K562 (cell line): ENCODE results near the gene BBX. TPM values are rescaled to one million over a fixed set of nuclear protein-coding genes. Genes with fewer than 3 reads are reported as not detected.
A peak's percentile ranks its signal among the peaks of the same experiment; 100 is the strongest.

ENCODE experiments used
- ATAC-seq: fragments of 200-7000 bp; cut with Tn5 transposase; 3 replicates; pipeline ENCODE4 v1.9.1; 2020; ENCODE audit warnings: moderate library complexity
- BruUV-seq: library from RNA; stranded (reverse); fragments of 400-500 nt; replicated peaks from 2 replicates; lab custom pipeline; 2021; lab: Mats Ljungman, UMichigan
- CTCF ChIA-PET: fragments of 300-600 bp; formaldehyde crosslinking; extraction: SDS; loops from one replicate; lab custom pipeline; 2021; ENCODE audit warnings: low intra/inter-chr PET ratio; lab: Yijun Ruan, JAX
- POLR2A ChIA-PET: fragments of 300-600, 350-650 bp; sonication (Branson Sonifier 250); formaldehyde crosslinking; extraction: SDS; loops from one replicate; lab custom pipeline; 2021; ENCODE audit warnings: antibody characterized with exemption, inconsistent platforms; lab: Yijun Ruan, JAX
- DNase-seq, 4 experiments: peaks; one replicate each; pipeline versions ENCODE4 v3.0.0 to v3.0.0-alpha.2; 2011 to 2018; ENCODE audit warnings: low spot score in 3 of 4, mixed read lengths in 3 of 4; ENCODE audit errors: extremely low read depth in 1 of 4
- FAIRE-seq: peaks from 2 replicates; lab custom pipeline; 2011; peaks lifted over from hg19 to GRCh38; lab: Jason Lieb, UNC
- H2AFZ ChIP-seq: 2 replicates; pipeline ENCODE4 v1.6.0; 2011; ENCODE audit warnings: low read depth, low read length, control low read depth, inconsistent platforms
- H3K27ac ChIP-seq: fragments of 200-600 bp; 3 replicates; pipeline ENCODE4 v1.8.0; 2011; ENCODE audit warnings: low read depth, mild to moderate bottlenecking, control low read depth, inconsistent platforms, low read length, moderate library complexity, mixed read lengths; ENCODE audit errors: extremely low read depth
- H3K27me3 ChIP-seq, 2 experiments: fragments of 300-600 bp in 1 of 2; 2 replicates in 1 of 2; 3 replicates in 1 of 2; pipeline versions ENCODE4 v1.6.0 to v1.8.0; 2011; ENCODE audit warnings: inconsistent platforms in 2 of 2, low read length in 2 of 2, mild to moderate bottlenecking in 1 of 2, mixed read lengths in 1 of 2, moderate library complexity in 1 of 2; ENCODE audit not compliant: control insufficient read depth in 2 of 2, insufficient read depth in 2 of 2
- H3K36me3 ChIP-seq: fragments of 300-600 bp; 3 replicates; pipeline ENCODE4 v1.8.0; 2011; ENCODE audit warnings: mild to moderate bottlenecking, low read length, inconsistent platforms; ENCODE audit not compliant: control insufficient read depth, insufficient read depth
- H3K4me1 ChIP-seq, 2 experiments: fragments of 200-600 bp in 1 of 2; replicated peaks in 1 of 2; 2 replicates in 1 of 2; 3 replicates in 1 of 2; pipeline versions ENCODE4 v1.5.1 to v1.8.0; 2011; ENCODE audit warnings: inconsistent platforms in 2 of 2, low read length in 2 of 2, mild to moderate bottlenecking in 1 of 2, mixed read lengths in 1 of 2, moderate library complexity in 1 of 2; ENCODE audit not compliant: control insufficient read depth in 2 of 2, insufficient read depth in 2 of 2
- H3K4me2 ChIP-seq: 2 replicates; pipeline ENCODE4 v1.6.1; 2011; ENCODE audit warnings: low read length, control low read depth, inconsistent platforms, mixed read lengths; ENCODE audit not compliant: insufficient read depth
- H3K4me3 ChIP-seq: fragments of 200-600 bp; sonication (generic), shearing (Covaris generic); 2 replicates; pipeline ENCODE4 v1.5.1; 2016; ENCODE audit warnings: control low read depth, inconsistent platforms
- H3K79me2 ChIP-seq: fragments of 200-600 bp; 3 replicates; pipeline ENCODE4 v1.8.0; 2011; ENCODE audit warnings: low read length, inconsistent platforms; ENCODE audit not compliant: control insufficient read depth, insufficient read depth
- H3K9ac ChIP-seq, 2 experiments: 2 replicates each; pipeline versions ENCODE4 v1.6.0 to v1.6.1; 2011; ENCODE audit warnings: low read depth in 2 of 2, low read length in 2 of 2, control low read depth in 1 of 2, inconsistent platforms in 1 of 2, mild to moderate bottlenecking in 1 of 2, mixed read lengths in 1 of 2; ENCODE audit not compliant: insufficient read depth in 1 of 2
- H3K9me1 ChIP-seq: one replicate; pipeline ENCODE4 v1.6.0; 2011; ENCODE audit warnings: inconsistent platforms, mild to moderate bottlenecking, low read length, moderate library complexity; ENCODE audit not compliant: control insufficient read depth, insufficient read depth
- H3K9me3 ChIP-seq: replicated peaks from 2 replicates; pipeline ENCODE4 v1.5.1; 2011; ENCODE audit warnings: low read depth, low read length, inconsistent platforms; ENCODE audit not compliant: control insufficient read depth, insufficient read depth
- H4K20me1 ChIP-seq: replicated peaks from 2 replicates; pipeline ENCODE4 v1.6.1; 2011; ENCODE audit warnings: low read length, inconsistent platforms, mixed read lengths; ENCODE audit not compliant: control insufficient read depth, insufficient read depth
- ARID4B ChIP-seq: sonication (generic); formaldehyde crosslinking; IDR thresholded peaks from 2 replicates; pipeline ENCODE4 v1.8.0; 2022; ENCODE audit warnings: mild to moderate bottlenecking, missing genetic modification reagents
- BRF1 ChIP-seq: IDR thresholded peaks from 3 replicates; pipeline ENCODE4 v1.6.1; 2011; ENCODE audit warnings: borderline replicate concordance, mild to moderate bottlenecking; ENCODE audit not compliant: insufficient read length; ENCODE audit errors: extremely low read depth
- PHF21A ChIP-seq: fragments of 450-650 bp; IDR thresholded peaks from 2 replicates; pipeline ENCODE4 v1.6.1; 2017; ENCODE audit warnings: low read depth, borderline replicate concordance
- TBP ChIP-seq: optimal IDR thresholded peaks from 2 replicates; pipeline ENCODE3; 2011; ENCODE audit warnings: low read depth, low read length, improper control_type of control experiment
- ZNF217 ChIP-seq: sonication (generic); formaldehyde crosslinking; IDR thresholded peaks from 2 replicates; pipeline ENCODE4 v1.8.0; 2022; ENCODE audit warnings: mild to moderate bottlenecking, missing genetic modification reagents
- ZNF740 ChIP-seq, 3 experiments: fragments of 200-800 bp in 1 of 3; sonication (Bioruptor generic) in 1 of 3; sonication (generic) in 1 of 3; formaldehyde crosslinking in 1 of 3; IDR thresholded peaks; 2 replicates each; pipeline versions ENCODE4 v1.6.1 to v1.8.0; 2016 to 2022; ENCODE audit warnings: mild to moderate bottlenecking in 2 of 3, missing compliant biosample characterization in 2 of 3, missing genetic modification characterization in 2 of 3, missing genetic modification reagents in 1 of 3
- WGBS: fragments of 100-300 bp; shearing (Covaris generic); methylation state at CpG from one replicate; pipeline ENCODE4 v1.1.6; 2016; ENCODE audit warnings: low coverage, mixed read lengths; ENCODE audit not compliant: insufficient coverage; ENCODE audit errors: missing lambda C conversion rate; 5-methylcytosine and 5-hydroxymethylcytosine counted together
- in situ Hi-C: fragments of 300-500 bp; cut with MboI; formaldehyde crosslinking; loops from 4 replicates; pipeline ENCODE4 v1.15.0; 2018; ENCODE audit warnings: inconsistent platforms, mixed read lengths
- intact Hi-C: fragments of 100-400 bp; cut with micrococcal nuclease; formaldehyde crosslinking; loops from 2 replicates; pipeline ENCODE4 v1.14.2; 2022
- polyA plus RNA-seq, 8 experiments: library from polyadenylated mRNA; depleted of rRNA in 4 of 8; stranded (reverse) in 5 of 8; unstranded in 3 of 8; fragments of >200 nt; fragmentation: Nextera tagmentation in 2 of 8; fragmentation: Illumina TruSeq in 1 of 8; extraction: Ambion mirVana in 2 of 8; extraction: Trizol in 1 of 8; gene quantifications; 2 replicates each; pipeline versions ENCODE4 v1.2.1 to v1.2.3, GENCODE V29; 2011 to 2014; ENCODE audit warnings: inconsistent platforms in 1 of 8, missing spikeins in 1 of 8
- total RNA-seq, 7 experiments: library from RNA; depleted of rRNA in 6 of 7; stranded (reverse); fragments of >200 nt in 6 of 7; fragmentation: Illumina TruSeq in 2 of 7; extraction: Trizol in 2 of 7; gene quantifications; 2 replicates each; pipeline versions ENCODE4 v1.2.1 to v1.2.3, GENCODE V29; 2011 to 2021; ENCODE audit warnings: low replicate concordance in 1 of 7

The BBX gene
- total and polyA plus RNA-seq, 9 of the 15 experiments (the other 6 are each of a cell fraction or from before 2014, with no cell fraction given), result 4.9 to 19.5 (median 11.8) TPM

GRCh38 chr3:107524326-107524840 is 1.6 kb downstream of the BBX start:
- peaks cover 11% of the 10 kb centered on the region; the same call in 1 of the 3 replicates for H3K36me3 ChIP-seq
- TF ChIP-seq TBP (peak; percentile 22), ARID4B (CRISPR knock-in tag) (no peak), BRF1 (no peak), PHF21A (no peak), ZNF740 (CRISPR knock-in tag; IDR thresholded peaks at IDR 0.05) (peak; percentile 89), ZNF740 (tag; IDR thresholded peaks at IDR 0.05) (peak in 1 of 2 experiments; percentile 74; a peak in 1 of 4 replicates), ZNF217 (CRISPR knock-in tag) (no peak)
- TF ChIP-seq, all 486 proteins: peak for 2
- H4K20me1 ChIP-seq, result no peaks in the 10 kb centered on the region
- H3K9me1 ChIP-seq, result no peaks in the 10 kb centered on the region
- intact Hi-C loops, result loop anchor here (5.0 kb wide), 1 partner anchor 92 kb away; no protein-coding TSS in a partner anchor
- H2AFZ ChIP-seq, result peak overlapping the region; percentile 84
- peaks cover 5 to 15% of the 10 kb centered on the region in 2 experiments; a peak in 4 of 5 replicates for H3K4me1 ChIP-seq
- peak overlapping the region; percentile 75 to 95 for H3K9ac ChIP-seq
- no peaks in the 10 kb centered on the region for H3K27me3 ChIP-seq
- peak overlapping the region; percentile 90 for H3K4me2 ChIP-seq
- DNase-seq (peak in 2 of 4 experiments; percentile 11 to 28), ATAC-seq (no peak), FAIRE-seq (no peak)
- POLR2A ChIA-PET, result interaction anchor here (0.6 to 1.2 kb wide), 5 partner anchors 9 to 152 kb away, joined by 3 to 5 read pairs (median 3); no protein-coding TSS in a partner anchor
- peaks cover 26% of the 10 kb centered on the region for H3K79me2 ChIP-seq
- TSS peak; percentile 61 for BruUV-seq
- H3K9me3 ChIP-seq, result no peaks in the 10 kb centered on the region
- peak overlapping the region; percentile 86 for H3K4me3 ChIP-seq
- in situ Hi-C loops, result no loop called here
- 0% methylated on average over 14 of the region's 18 CpGs for WGBS
- peak overlapping the region; percentile 76 for H3K27ac ChIP-seq
- CTCF ChIA-PET, result no interaction called here
